BJ (cell line): ENCODE results near the gene SPECC1L. TPM values are rescaled to one million over a fixed set of nuclear protein-coding genes. Genes with fewer than 3 reads are reported as not detected.

Experiments used
- CTCF ChIA-PET: fragments of 350-600 bp; formaldehyde crosslinking; extraction: SDS; loops from one replicate; lab custom pipeline; 2021; ENCODE audit warnings: antibody characterized with exemption, inconsistent platforms; lab: Yijun Ruan, JAX
- POLR2A ChIA-PET: fragments of 300-600 bp; sonication (Branson Sonifier 250); formaldehyde crosslinking; extraction: SDS; loops from one replicate; lab custom pipeline; 2021; ENCODE audit warnings: antibody characterized with exemption; lab: Charles Lee
- DNase-seq: peaks from one replicate; pipeline ENCODE4 v3.0.0-alpha.2; 2011; ENCODE audit warnings: low read depth
- H3K27me3 ChIP-seq: 2 replicates; pipeline ENCODE4 v1.6.0; 2011; ENCODE audit warnings: low read length; ENCODE audit not compliant: control insufficient read depth, insufficient read depth
- H3K36me3 ChIP-seq: 2 replicates; pipeline ENCODE4 v1.5.1; 2011; ENCODE audit warnings: low read length; ENCODE audit not compliant: control insufficient read depth, insufficient read depth
- H3K4me3 ChIP-seq: 2 replicates; pipeline ENCODE4 v1.5.1; 2011; ENCODE audit warnings: low read depth, mild to moderate bottlenecking, control low read depth, low read length
- CTCF ChIP-seq: IDR thresholded peaks from 2 replicates; pipeline ENCODE4 v1.5.1; 2011; ENCODE audit warnings: low read depth, mild to moderate bottlenecking, control low read depth, inconsistent platforms, low read length, moderate library complexity; ENCODE audit not compliant: insufficient read depth
- polyA plus RNA-seq: library from polyadenylated mRNA; depleted of rRNA; stranded (reverse); fragments of >200 nt; gene quantifications from 2 replicates; pipeline ENCODE4 v1.2.3, GENCODE V29; 2011

Gene SPECC1L
- polyA plus RNA-seq, 1 experiment = 35.1 TPM

- ChIA-PET POLR2A (no interaction called here), CTCF (interaction anchor here (1.0 to 5.6 kb wide), 4 partner anchors 10 to 76 kb away, joined by 3 to 44 read pairs (median 4); no protein-coding TSS in a partner anchor)
- no peak for DNase-seq
- Histone ChIP-seq H3K27me3 (peaks cover 7% of the 10 kb centered on the region), H3K36me3 (no peaks in the 10 kb centered on the region), H3K4me3 (no peak overlapping the region)
- TF ChIP-seq CTCF = no peak
Measured at GRCh38 chr22:24426851-24427499, 156.3 kb downstream of the SPECC1L start.

GRCh38 chr22:24427500-24428164, 157.0 kb downstream of the SPECC1L start, which contains the start of gene ADORA2A:
ADORA2A (plus strand) TSS chr22:24427599; CDS start chr22:24433405, 5,806 bp downstream.
- no peak for TF ChIP-seq CTCF
- no peak for DNase-seq
- H3K27me3 ChIP-seq = peaks cover 7% of the 10 kb centered on the region
- CTCF ChIA-PET = interaction anchor here (0.6 to 5.6 kb wide), 3 partner anchors 9 to 75 kb away, joined by 3 to 44 read pairs (median 3); no protein-coding TSS in a partner anchor
- no peaks in the 10 kb centered on the region for H3K36me3 ChIP-seq
- POLR2A ChIA-PET = no interaction called here
- H3K4me3 ChIP-seq = no peak within 1 kb of the TSS

- POLR2A ChIA-PET = no interaction called here
- Histone ChIP-seq H3K4me3 (no peak overlapping the region), H3K36me3 (no peaks in the 10 kb centered on the region), H3K27me3 (peaks cover 7% of the 10 kb centered on the region)
- no peak for TF ChIP-seq CTCF
- CTCF ChIA-PET = interaction anchor here (2.0 kb wide), 1 partner anchor 74 kb away, joined by 8 read pairs; no protein-coding TSS in a partner anchor
- DNase-seq = no peak
Measured at GRCh38 chr22:24428751-24429410, 158.2 kb downstream of the SPECC1L start.

GRCh38 chr22:24429411-24430365, 159.1 kb downstream of the SPECC1L start:
- Histone ChIP-seq H3K4me3 (no peak overlapping the region), H3K27me3 (peaks cover 7% of the 10 kb centered on the region), H3K36me3 (no peaks in the 10 kb centered on the region)
- TF ChIP-seq CTCF = no peak
- DNase-seq = no peak
- ChIA-PET CTCF (interaction anchor here (2.0 kb wide), 1 partner anchor 73 kb away, joined by 8 read pairs; no protein-coding TSS in a partner anchor), POLR2A (no interaction called here)
